Epidermal melanocyte (primary cell): ENCODE data around the gene ENHO.
"Not testable (repeated sequence)": the region's sequence is repeated elsewhere in the genome, so short reads cannot be mapped to it uniquely, and the experiment has no call there.

ENCODE experiments used
- DNase-seq: peaks from one replicate; pipeline ENCODE4 v3.0.0; 2011; ENCODE audit warnings: low spot score; ENCODE audit not compliant: insufficient read length

The ENHO gene

DNA sequence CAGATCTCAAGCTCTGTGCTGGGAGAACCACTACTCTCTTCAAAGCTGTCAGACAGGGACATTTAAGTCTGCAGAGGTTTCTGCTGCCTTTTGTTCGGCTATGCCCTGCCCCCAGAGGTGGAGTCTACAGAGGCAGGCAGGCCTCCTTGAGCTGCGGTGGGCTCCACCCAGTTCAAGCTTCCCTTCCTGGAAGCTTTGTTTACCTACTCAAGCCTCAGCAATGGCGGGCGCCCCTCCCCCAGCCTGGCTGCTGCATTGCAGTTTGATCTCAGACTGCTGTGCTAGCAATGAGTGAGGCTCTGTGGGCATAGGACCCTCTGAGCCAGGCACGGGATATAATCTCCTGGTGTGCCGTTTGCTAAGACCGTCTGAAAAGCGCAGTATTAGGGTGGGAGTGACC is 9.3 kb upstream of the ENHO start:
- not testable (repeated sequence) for DNase-seq

DNA sequence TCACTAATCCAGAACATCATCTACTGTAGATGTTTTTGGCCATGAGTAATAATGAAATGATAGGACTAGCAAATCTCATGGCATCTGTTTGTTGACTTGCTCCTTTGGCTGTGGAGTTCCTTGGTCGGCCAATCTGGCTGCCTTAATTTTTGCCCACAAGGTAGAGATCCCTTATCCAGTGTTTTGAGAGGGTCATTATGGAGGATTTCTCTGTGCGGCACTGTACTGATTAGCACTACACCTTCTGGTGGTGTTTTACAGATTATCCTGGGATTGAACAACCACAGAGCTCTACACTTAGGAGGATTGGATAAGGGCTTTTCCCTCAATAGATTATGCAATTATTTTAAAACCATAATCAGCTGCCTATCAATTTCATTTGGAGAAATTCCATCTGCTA is 3.2 kb upstream of the ENHO start:
- no peak for DNase-seq

DNA sequence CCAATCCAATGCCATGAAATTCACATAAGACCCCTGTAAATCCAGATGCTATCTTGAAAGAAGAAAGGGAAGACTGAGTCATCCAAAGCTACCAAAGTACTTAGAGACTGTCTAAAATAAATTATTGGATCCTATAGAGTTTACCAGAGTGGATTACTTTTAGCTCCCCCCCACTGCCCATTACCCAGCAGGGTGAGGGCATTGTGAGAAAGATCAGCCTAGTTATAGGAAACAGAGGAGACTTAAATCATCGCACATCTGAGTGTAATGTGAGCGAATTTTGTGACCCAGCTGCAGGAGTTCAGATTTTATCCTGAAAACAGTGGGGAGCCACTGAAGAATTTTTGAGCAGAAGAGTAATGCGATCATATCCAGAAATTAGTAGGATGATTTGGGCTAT is 1.6 kb upstream of the ENHO start:
- DNase-seq = no peak

DNA sequence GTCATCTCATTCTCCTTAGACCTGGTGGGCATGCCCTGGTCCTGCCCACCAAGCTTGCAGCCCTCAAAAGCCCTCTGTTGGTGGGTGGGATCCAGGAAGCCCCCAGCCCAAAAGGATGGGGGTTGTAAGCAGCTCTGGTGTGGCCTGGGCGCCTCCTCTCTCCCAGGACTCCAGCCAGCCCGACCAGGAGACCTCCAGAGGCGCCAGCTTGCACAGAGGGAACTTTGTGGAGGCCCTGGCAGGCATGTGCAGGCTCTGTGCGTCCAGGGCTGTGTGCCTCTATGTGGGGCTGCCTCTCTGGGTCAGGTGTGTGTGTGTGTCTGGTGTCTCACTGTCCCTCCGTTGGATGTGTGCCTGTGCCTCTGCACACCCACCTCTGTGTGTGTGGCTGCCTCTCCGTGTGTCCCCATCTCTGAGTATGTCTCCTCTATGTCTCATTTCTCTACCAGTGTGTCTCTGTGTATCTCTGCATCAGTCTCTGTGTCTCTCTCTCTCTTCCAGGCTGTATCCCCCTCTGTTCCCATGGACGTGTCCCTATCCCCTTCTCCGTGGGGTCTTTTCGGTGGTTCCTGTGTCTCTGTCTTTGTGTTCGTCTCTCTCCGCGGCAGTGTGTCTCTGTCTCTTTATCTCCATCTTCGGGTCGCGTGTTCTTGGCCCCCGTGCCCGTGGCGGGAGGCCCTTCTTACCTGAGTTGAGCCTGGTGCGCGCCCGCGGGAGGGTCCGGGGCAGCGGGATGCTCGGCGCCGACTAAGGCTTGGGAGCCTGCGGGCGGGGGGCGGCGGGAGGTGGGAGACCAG is 501 bp downstream of the ENHO start:
- no peak for DNase-seq

DNA sequence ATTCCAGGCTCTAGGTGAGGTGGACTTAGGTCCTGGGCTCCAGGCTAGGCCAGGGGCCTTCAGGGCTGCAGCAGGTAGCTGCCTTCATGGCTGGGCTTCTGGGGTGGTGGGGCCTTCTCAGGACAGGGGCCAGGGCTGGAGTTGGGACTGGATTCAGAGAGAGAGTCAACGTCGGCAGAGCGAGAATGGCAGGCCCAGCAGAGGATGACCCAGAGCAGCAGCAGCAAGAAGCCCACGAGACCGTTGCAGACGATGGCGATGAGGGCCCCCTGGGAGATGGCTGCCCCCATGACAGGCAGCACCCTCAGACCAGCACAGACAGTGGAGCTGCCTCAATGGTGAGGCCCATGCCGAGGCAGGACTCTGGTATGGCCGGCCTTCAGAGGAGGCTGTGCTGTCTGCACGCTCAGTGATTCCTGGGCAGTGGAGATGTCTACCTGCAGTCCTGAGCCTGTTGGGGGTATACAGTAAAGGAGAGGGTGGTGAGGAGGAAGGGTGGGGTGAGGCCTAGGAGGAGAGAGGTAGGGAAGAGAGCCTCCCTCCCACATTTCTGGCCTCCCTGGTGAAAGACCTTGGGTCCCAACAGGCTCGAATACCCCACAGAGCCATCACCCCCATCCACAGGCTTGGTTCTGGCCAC is 1.3 kb downstream of the ENHO start:
- no peak for DNase-seq

DNA sequence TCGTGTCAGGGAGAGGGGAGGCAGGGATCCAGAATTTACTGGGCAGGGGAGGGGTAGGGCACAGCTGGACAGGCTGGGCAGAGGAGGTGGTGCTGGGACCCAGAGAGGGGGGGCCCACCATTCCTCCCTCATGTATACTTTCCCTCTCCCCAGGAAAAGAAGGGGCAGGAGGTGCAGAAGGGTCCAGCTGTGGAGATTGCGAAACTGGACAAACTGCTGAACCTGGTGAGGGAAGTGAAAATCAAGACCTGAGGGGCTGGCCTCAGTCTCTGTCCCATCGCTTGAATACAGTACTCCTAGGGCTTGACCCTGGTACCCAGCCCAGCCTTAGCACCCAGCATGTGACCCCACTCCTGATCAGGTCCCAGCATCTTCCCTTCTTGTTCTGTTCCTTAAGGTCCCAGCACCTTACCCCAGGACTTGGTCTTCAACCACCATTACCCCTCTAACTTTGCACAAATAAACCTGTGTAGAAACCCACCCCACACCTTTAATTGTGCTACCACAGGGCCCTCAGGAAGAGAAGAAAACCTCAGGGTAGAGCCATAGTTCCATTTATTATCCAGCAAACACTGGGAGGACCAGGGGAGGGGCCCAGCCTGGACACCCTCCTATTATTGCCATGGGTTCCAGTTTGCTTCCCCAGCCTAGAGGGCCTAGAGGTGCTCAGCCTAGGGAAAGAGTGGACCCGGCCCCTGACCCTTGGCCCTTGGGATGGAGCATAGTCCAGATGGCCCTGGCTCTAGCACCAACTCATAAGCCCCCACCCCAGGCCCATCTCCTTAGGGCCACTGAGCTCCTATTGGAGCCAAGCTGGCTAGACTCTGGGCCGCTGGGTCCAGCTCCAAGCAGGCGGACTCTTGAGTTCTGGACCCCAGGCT is 2.0 kb downstream of the ENHO start:
- DNase-seq = no peak

DNA sequence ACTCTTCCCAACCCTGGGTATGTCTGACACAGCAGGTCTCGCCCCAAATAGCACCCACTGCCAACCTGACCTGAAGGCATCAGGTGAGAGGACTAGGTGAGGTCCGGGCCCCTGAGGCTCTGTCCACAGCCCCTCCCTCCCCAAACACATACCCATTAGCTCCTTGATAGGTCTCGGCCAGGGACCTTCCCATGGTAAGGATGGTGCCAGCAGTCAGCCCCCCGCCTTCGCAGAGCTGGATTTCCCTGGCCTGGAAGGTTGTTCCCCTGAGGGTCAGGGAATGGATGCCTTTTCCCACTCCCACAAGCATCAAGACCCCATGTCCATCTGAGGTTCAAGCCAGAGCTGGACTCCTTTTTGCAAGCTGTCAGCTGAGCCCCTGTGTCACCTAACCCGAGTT is 2.7 kb downstream of the ENHO start:
- no peak for DNase-seq

DNA sequence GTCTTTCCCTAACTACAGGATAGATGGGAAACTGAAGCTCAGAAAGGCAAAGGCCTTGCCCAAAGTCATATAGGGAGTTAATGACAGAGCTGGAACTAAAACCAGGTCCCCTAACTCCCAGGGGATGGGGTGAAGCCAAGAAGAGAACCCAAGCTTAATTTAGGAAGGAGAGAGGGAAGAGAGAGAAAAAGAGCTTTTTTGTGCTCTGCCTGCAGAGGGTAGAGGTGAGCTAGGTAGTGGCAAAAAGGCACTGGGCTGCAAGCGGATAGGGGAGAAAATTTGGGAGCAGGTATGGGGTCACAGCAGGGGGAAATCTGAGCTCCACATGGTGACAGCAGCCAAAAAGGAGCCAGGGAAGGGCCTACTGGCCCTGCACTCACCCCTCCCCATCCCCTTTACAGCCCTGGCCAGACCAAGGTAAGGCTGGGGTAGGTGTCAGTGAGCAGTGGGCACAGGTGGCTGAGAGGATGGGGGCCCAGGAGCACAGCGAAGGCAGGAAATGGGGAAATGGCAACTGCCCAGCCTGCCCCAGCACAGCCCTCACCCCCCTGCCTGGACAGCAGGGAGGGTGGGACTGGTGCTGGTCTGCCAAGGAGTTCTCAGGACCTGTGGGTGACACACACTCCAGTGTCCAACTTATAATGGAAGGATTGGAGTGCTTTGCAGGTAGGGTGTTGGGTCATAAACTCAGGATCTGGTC is 3.3 kb downstream of the ENHO start:
- no peak for DNase-seq

DNA sequence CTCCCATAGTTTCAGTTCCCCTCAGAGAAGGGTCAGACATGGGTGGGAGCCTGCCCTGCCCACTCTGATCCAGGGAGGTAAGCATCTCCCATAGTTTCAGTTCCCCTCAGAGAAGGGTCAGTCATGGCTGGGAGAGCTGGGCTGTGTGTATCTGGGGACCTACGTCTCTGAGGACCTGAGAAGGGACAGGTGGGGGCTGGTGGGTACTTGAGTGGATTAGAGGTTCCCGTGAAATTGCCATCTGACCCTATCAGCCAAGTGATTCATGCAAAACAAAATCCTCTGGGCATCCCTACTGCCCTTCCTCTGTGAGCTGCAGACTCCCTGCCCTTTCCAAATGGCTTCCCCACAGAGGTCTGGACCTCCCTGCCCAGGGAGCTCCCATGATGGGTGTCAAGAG is 3.9 kb downstream of the ENHO start:
- no peak for DNase-seq

DNA sequence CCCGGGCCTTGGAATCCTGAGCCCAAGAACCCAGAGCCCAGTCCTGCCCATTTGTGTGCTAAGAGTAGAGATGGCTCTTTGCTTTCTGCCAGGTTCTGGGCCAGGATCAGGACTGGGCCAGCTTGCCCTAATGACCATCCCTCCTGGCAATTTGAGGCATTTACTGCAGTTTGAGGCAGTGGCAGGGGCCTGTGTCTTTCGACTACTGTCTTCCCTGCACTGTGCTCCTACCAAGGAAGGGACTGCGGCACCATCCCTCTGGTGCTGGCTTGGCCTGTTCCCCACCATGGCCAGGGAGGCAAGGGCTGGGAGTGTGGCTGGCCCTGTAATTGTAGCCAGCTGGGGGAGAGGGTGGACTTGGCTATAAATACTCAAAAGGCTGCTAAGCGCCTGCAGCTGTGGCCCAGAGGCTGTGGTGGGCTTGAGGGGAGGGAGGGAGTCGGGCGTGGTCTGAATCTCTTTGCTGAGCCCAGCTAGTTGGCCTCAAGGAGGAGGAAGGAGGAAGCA is 4.6 kb downstream of the ENHO start:
- no peak for DNase-seq

GRCh38 chr9:34517185-34517584 is 5.6 kb downstream of the ENHO start:
- no peak for DNase-seq

DNA sequence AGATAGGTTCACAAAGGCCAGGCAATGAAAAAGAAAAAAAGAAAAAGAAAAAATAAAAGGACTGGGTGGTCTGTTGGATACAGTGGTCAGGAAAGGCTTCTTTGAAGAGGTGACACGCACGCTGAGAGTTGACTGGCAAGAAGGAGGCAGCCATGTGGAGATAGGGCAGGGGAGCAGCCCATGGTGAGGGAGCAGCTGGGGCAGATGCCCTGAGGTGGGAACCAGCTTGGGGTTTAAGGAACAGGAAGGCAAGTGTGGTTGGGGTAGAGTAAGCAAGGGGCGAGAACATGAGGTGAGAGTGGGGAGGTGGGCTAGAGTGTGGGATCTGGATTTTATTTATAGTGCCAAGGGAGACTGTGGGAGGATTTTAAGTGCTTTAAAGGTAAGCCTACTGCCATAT is 6.8 kb downstream of the ENHO start:
- no peak for DNase-seq

- DNase-seq = no peak
These were observed 8.0 kb downstream of the ENHO start for GRCh38 chr9:34514816-34515215.

GRCh38 chr9:34514401-34514800 is 8.4 kb downstream of the ENHO start:
- DNase-seq = no peak

DNA sequence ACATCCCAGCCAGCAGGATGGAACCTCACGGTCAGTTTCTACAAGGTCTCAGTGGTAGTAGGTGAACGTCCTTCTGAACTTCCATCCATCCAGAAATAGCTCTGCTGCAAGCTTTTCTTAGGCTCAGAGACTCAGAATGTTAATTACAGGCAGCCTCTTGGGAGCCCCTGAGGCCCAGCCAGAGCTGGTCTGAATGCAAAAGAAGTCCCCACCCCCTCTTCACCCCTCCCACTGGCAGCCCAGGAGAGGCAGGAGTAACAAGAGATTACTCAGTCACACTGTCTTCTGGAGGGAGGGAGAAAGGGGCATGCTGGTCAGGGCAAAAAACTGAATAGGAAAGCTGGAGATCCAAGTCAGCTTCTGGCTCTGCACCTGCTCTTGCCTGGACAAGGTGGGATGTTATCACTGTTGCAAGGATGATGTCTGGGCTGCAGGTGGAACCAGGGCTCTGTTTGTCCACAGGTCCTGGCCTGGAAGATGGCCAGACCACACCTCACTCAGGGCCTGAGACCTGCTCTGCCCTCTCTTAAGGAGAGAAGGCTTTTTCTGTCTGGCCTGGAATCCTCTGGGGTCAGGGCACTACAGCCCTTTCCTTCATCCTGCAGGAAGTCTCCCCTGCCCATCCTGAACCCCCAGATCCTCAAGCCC is 9.1 kb downstream of the ENHO start:
- no peak for DNase-seq

DNA sequence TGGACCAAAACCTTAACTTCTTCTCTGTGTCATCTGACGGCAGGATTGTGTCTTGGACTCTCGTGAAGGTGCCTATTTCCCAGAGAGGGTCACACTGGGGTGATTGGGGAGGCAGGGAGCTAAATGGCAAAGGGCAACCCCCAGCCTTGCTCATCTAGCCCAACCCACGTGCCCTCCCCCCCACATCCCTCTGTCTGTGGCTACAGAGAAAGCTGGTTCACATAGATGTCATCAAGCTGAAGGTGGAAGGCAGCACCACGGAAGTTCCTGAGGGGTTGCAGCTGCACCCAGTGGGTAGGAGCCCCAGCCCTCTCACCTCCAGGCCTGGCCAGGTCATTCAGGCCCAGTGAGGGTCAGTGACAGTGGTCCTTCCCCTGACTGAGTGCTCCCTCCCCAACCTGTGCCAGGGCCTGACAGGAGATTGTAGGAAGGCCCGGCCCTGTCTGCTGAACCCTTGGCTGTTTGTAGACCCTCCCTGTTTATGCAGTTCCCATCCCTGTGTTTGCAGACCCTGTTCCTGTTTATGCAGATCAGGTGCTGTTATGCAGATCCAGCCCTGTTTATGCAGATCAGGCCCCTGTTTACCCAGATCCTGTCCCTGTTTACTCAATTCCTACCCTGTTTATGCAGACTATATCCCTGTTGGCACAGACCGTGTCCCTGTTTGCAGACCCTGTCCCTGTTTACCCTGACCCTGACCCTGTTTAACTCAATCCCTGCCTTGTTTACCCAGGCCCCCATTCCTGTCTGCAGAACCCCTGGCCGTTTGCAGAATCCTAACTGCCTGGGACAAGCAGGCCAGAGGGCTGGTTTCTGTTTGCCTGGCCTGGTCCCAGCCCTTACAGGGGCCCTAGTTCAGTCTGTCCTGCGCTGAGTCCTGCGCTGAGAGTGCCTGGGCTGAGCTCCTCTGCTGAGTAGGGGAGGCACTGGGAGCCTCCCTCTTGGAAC is 10.4 kb downstream of the ENHO start:
- DNase-seq = no peak

DNA sequence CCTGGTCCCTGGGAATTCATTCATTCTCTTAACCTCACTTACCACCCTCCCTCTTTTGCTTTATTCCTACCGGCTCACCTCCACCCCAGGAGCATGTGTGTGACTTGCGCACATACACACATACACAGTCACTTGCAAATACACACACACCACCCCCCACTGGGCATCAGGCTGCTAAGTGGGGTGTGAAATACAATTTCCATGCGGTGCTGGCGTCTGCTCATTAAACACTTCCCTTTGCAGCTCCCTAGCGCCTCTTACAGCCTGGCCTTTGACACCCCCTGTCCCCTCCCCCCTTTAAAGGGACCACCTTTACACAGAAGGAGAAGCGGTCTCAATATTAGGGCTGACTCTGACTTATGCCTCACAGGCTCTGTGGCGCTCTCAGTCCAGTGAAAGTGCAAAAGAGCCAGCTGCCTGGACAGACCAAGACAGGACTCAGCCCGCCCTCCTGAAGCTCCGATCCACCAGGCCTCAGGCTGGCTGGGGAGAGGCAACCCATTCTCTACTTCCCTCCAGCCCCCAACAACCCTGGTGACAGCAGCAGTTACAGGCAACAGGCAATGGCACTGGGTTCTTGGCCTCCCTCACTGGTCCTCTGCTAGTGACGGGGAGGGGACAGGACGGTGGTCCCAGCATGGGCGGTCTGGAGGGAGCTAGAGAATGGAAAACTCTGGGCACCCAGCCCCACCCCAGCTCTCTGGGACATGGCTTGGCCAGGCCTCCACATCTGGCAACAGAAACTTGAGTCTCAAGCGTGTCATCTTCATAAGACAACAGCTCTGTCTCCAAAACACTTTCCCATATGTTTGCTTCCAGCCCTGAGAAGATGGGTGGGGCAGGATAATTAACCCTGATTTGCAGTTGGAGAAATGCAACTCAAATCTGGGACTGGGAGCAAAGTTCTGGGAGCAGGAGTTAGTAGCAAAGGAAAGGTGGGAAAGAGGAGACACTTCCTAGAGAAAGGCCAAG is 12.0 kb downstream of the ENHO start:
- DNase-seq = no peak

- no peak for DNase-seq
These were observed 13.8 kb downstream of the ENHO start for GRCh38 chr9:34508951-34509350.

DNA sequence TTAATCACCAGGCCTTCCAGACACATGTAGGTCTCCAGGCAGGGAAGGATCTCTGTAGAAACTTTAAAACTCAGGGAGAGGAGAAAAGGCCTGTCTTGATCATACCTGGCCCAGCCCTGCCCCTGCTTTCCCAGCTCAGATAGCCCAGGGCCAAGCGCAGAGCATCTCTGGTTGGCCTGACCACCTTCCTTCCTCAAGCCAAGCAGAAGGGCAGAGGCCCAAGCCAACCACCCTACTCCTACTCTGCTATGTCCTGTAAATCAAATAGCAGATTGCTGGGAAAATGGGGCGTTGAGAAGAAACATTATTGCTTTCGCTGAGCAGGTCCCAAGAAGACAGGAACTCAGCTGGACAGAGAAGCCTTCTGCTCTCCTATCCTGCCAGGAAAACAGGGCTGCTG is 14.3 kb downstream of the ENHO start:
- no peak for DNase-seq
